ENCODE measurements around the gene ARL2.

ARL2 gene

DNA sequence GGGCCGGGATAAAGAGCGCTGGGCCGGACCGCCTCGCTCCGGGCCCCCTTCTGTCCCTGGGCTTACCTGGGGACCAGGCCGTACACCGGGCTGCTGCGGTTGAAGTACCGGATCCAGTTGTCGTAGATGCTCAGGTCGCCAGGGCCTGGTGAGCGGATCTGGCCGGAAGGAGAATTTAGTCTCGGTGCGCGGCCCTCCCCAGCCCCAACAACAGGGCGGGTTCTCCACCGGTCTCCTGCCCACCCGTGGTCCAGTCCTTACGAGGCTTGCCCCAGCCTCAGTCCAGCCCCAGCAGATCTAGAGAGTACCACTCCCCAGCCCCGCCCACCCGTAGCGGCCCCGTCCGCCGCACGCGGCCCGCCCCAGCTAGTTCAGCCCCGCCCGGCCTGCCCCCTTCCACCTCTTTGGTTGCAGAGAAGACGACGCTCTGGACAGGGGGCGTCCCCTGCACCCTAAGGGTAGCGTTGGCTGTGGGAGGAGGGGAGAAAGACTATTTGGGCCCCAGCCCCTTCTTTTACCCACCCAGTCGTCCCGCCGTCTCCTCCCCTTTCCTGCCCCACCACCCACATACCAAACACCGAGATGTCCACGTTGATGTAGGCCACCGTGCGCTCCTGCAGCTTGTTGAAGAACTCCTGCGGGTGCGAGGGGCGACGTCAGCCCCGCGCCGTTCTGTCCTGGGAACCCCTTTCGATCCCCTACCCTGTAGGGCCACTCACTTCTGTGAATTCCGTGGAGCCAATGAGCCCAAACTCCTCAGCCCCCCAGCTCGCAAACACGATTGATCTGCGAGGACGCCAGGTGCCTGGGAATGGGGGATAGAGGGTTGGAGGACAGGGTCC lies 33.8 kb downstream of the ARL2 start:
- no peak for DNase-seq (ENCODE audit: low read depth)

GRCh38 chr11:65051398-65051858 lies 37.5 kb downstream of the ARL2 start:
- DNase-seq (ENCODE audit: low read depth), result no peak

GRCh38 chr11:65053827-65054508 lies 40.0 kb downstream of the ARL2 start:
- no peak for DNase-seq (ENCODE audit: low read depth)

DNA sequence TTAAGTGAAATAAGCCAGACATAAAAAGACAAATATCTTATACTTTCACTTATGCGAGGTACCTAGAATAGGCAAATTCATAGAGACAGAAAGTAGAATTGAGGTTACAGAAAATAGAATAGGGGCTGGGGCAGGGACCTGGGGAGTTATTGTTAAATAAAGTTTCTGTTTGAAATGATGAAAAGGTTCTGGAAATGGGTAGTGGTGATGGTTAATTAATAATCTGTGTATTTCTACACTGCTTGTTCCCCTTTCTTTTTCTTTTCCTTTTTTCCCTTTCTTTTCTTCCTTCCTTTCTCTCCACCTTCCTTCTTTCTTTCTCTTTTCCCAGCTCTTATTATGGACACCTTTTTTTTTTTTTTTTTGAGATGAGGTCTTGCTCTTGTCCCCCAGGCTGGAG lies 41.6 kb downstream of the ARL2 start:
- no peak for DNase-seq (ENCODE audit: low read depth)

- DNase-seq (ENCODE audit: low read depth), result no peak
Observed at GRCh38 chr11:65056999-65057398, 43.0 kb downstream of the ARL2 start.

DNA sequence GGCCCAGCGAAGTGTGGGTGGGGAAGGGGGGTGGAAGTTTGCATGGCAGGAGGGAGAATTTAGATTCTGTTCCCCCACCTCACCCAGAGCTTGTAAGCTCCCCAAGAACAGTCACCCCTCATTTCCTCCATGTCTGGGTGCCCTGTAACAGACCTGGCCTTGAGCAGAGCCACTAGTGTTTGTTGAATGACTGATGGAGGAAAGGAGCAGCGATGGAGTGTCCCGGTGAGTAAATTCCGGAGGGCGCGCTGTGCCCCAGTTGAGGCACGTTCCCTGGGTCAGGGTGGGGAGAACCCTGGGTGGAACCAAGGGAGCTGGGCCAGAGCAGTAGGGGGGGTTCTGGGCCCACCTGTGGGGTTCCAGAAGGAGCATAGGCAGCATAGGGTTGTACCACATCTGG lies 43.6 kb downstream of the ARL2 start:
- DNase-seq (ENCODE audit: low read depth), result no peak

- no peak for DNase-seq (ENCODE audit: low read depth)
Observed at GRCh38 chr11:65058012-65058411, 44.1 kb downstream of the ARL2 start.

DNA sequence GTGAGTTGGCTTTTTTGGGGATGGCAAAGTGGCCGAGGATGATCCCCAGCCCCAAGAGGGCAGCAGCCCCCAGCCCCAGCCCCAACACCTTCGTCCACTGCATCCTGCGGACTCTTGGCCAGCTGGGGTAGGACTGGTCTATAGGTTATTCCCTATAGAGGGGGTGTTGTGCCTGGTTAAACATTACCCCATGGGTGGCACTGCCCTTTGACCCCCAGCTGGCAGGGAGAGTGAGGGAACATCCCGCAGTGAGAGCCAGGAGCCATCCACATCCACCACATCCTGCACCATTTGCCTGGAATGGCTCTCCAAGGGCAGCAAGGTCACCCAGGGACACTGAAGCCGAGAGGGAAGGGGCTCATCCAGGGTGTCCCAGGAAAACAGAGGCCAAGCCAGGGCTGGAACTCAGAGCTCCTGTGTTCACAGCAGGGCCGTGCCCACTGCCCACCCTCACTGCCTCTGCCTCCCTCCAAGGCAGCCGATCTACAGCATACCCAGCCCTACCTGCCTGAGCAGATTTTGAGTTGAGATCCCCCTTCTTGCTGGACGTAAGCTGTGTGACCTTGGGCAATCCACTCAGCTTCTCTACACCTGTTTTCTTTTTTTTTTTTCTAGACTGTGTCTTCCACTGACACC lies 44.6 kb downstream of the ARL2 start, which contains the start of gene NAALADL1:
NAALADL1 (minus strand) TSS at position 135 of the 636 bp plus-strand sequence; CDS start at position 103, 32 bp downstream.
- no peak for DNase-seq (ENCODE audit: low read depth)

GRCh38 chr11:65059523-65059922 lies 45.6 kb downstream of the ARL2 start:
- no peak for DNase-seq (ENCODE audit: low read depth)

GRCh38 chr11:65059959-65060824 lies 46.2 kb downstream of the ARL2 start:
- DNase-seq (ENCODE audit: low read depth), result no peak

GRCh38 chr11:65060913-65061408 lies 47.0 kb downstream of the ARL2 start:
- DNase-seq (ENCODE audit: low read depth), result no peak

- no peak for DNase-seq (ENCODE audit: low read depth)
Observed at GRCh38 chr11:65063532-65063931, 49.6 kb downstream of the ARL2 start.

DNA sequence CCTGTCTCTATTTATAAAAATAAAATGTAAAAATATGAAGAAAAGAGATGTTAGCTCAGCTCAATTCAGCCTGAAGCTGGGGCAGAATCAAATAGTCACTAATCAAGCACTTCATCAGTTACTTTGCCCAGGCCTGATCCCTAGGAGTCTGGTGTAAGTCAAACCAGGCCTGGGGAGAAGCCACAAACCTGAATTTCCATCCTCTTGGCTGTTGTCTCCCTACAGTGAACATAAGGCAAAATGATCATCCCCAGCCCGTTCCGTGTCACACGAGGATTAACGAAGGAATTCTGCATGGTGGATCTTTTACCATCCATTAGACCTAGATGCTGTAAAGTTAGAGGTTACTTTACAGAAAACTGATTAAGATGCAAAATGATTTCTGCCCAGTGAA lies 50.9 kb downstream of the ARL2 start:
- no peak for DNase-seq (ENCODE audit: low read depth)

DNA sequence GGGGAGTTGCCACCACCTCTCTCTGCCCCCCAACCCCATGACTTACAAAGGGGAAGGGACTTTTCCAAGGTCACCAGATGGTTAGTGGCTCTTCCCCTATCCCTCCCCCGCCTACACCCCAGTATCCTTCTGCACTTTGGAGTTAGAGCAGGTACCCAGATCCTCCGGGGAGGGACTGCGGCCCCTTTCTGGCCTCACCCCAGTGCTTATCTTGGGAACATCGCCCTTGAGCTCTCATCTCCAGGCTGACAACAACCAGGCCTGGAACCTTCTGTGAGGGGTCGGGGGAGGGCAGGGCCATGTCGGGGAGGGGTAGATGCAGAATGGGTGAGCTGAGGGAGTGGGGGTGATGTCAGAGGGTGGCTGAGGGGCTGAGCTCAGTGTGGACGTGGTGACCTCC lies 51.9 kb downstream of the ARL2 start:
- DNase-seq (ENCODE audit: low read depth), result no peak

DNA sequence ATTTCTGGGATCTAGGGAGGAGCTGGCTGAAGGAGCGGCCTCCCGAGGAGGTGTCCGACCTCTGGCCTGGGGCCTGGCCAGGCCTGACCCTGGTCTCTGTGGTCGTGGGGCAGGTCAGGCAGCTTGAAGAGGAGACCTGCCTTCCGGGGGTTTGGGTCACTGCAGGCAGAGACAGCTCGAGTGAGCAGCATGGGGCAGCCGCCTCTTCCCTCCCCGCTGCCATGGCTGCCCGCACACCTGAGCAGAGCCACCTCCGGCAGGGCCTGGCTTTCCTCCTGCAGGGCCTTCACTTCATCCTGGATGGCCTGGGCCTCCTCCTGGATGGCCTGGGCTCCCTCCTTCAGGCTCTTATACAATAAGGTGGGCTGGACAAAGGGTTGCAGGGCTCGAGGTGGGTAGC lies 52.4 kb downstream of the ARL2 start:
- no peak for DNase-seq (ENCODE audit: low read depth)

- no peak for DNase-seq (ENCODE audit: low read depth)
Observed at GRCh38 chr11:65066805-65067291, 52.9 kb downstream of the ARL2 start.

DNA sequence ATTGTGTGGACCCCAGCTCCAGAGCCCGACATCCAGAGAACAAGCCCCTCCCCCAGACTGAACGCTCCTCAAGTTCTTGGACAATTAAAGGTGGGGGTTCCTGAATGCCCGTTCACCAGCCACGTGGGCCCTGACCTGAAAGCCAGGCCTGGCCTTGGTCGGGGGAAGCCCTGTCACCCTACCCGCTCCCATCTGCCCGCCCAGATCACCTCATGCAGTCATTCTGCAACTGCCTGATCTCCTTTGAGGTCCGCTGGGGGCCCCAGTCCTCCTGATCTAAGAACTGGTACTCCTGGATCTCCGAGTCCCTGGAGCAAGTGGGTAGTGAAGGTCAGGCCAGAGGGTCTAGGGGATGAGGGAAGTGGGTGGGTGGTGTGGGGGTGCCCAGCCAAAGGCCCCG lies 53.5 kb downstream of the ARL2 start:
- DNase-seq (ENCODE audit: low read depth), result no peak

DNA sequence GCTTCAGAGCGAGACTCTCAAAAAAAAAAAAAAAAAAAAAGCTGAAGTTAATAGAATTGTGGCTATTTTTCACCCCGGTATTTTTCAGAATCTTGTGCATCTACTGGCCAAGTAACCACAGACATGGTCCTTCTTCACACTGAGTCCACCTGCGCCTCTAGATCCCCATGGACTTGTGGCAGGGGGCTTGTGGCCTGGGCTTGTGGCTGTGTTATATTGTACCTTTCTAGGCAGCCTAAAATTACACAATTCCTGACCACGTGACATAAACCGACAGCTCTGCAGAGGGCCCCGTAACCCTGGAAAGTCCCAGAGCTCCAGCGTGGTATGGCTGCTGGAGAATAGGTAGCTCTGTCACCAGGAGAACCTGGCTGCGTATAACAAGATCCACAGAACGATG lies 55.3 kb downstream of the ARL2 start:
- DNase-seq (ENCODE audit: low read depth), result no peak

Measured in stimulated activated CD8-positive, alpha-beta memory T cell treated with anti-CD3 and anti-CD28 coated beads, Interleukin-12 subunit alpha, Interleukin-12 subunit beta, amount 100 ng/mL, for 1 hour (primary cell).